K562 (cell line): ENCODE data around the gene ITPKA. TPM values are rescaled to one million over a fixed set of nuclear protein-coding genes. Genes with fewer than 3 reads are reported as not detected.

Source experiments
- ATAC-seq: fragments of 200-7000 bp; cut with Tn5 transposase; 3 replicates; pipeline ENCODE4 v1.9.1; 2020; ENCODE audit warnings: moderate library complexity
- BruUV-seq: library from RNA; stranded (reverse); fragments of 400-500 nt; replicated peaks from 2 replicates; lab custom pipeline; 2021; lab: Mats Ljungman, UMichigan
- CTCF ChIA-PET: fragments of 300-600 bp; formaldehyde crosslinking; extraction: SDS; loops from one replicate; lab custom pipeline; 2021; ENCODE audit warnings: low intra/inter-chr PET ratio; lab: Yijun Ruan, JAX
- POLR2A ChIA-PET: fragments of 300-600, 350-650 bp; sonication (Branson Sonifier 250); formaldehyde crosslinking; extraction: SDS; loops from one replicate; lab custom pipeline; 2021; ENCODE audit warnings: antibody characterized with exemption, inconsistent platforms; lab: Yijun Ruan, JAX
- DNase-seq, 4 experiments: peaks; one replicate each; pipeline versions ENCODE4 v3.0.0 to v3.0.0-alpha.2; 2011 to 2018; ENCODE audit warnings: low spot score in 3 of 4, mixed read lengths in 3 of 4; ENCODE audit errors: extremely low read depth in 1 of 4
- FAIRE-seq: peaks from 2 replicates; lab custom pipeline; 2011; peaks lifted over from hg19 to GRCh38; lab: Jason Lieb, UNC
- H2AFZ ChIP-seq: 2 replicates; pipeline ENCODE4 v1.6.0; 2011; ENCODE audit warnings: low read depth, low read length, control low read depth, inconsistent platforms
- H3K27ac ChIP-seq: fragments of 200-600 bp; 3 replicates; pipeline ENCODE4 v1.8.0; 2011; ENCODE audit warnings: low read depth, mild to moderate bottlenecking, control low read depth, inconsistent platforms, low read length, moderate library complexity, mixed read lengths; ENCODE audit errors: extremely low read depth
- H3K27me3 ChIP-seq, 2 experiments: fragments of 300-600 bp in 1 of 2; 2 replicates in 1 of 2; 3 replicates in 1 of 2; pipeline versions ENCODE4 v1.6.0 to v1.8.0; 2011; ENCODE audit warnings: inconsistent platforms in 2 of 2, low read length in 2 of 2, mild to moderate bottlenecking in 1 of 2, mixed read lengths in 1 of 2, moderate library complexity in 1 of 2; ENCODE audit not compliant: control insufficient read depth in 2 of 2, insufficient read depth in 2 of 2
- H3K36me3 ChIP-seq: fragments of 300-600 bp; 3 replicates; pipeline ENCODE4 v1.8.0; 2011; ENCODE audit warnings: mild to moderate bottlenecking, low read length, inconsistent platforms; ENCODE audit not compliant: control insufficient read depth, insufficient read depth
- H3K4me1 ChIP-seq, 2 experiments: fragments of 200-600 bp in 1 of 2; replicated peaks in 1 of 2; 2 replicates in 1 of 2; 3 replicates in 1 of 2; pipeline versions ENCODE4 v1.5.1 to v1.8.0; 2011; ENCODE audit warnings: inconsistent platforms in 2 of 2, low read length in 2 of 2, mild to moderate bottlenecking in 1 of 2, mixed read lengths in 1 of 2, moderate library complexity in 1 of 2; ENCODE audit not compliant: control insufficient read depth in 2 of 2, insufficient read depth in 2 of 2
- H3K4me2 ChIP-seq: 2 replicates; pipeline ENCODE4 v1.6.1; 2011; ENCODE audit warnings: low read length, control low read depth, inconsistent platforms, mixed read lengths; ENCODE audit not compliant: insufficient read depth
- H3K4me3 ChIP-seq: fragments of 200-600 bp; sonication (generic), shearing (Covaris generic); 2 replicates; pipeline ENCODE4 v1.5.1; 2016; ENCODE audit warnings: control low read depth, inconsistent platforms
- H3K79me2 ChIP-seq: fragments of 200-600 bp; 3 replicates; pipeline ENCODE4 v1.8.0; 2011; ENCODE audit warnings: low read length, inconsistent platforms; ENCODE audit not compliant: control insufficient read depth, insufficient read depth
- H3K9ac ChIP-seq, 2 experiments: 2 replicates each; pipeline versions ENCODE4 v1.6.0 to v1.6.1; 2011; ENCODE audit warnings: low read depth in 2 of 2, low read length in 2 of 2, control low read depth in 1 of 2, inconsistent platforms in 1 of 2, mild to moderate bottlenecking in 1 of 2, mixed read lengths in 1 of 2; ENCODE audit not compliant: insufficient read depth in 1 of 2
- H3K9me1 ChIP-seq: one replicate; pipeline ENCODE4 v1.6.0; 2011; ENCODE audit warnings: inconsistent platforms, mild to moderate bottlenecking, low read length, moderate library complexity; ENCODE audit not compliant: control insufficient read depth, insufficient read depth
- H3K9me3 ChIP-seq: replicated peaks from 2 replicates; pipeline ENCODE4 v1.5.1; 2011; ENCODE audit warnings: low read depth, low read length, inconsistent platforms; ENCODE audit not compliant: control insufficient read depth, insufficient read depth
- H4K20me1 ChIP-seq: replicated peaks from 2 replicates; pipeline ENCODE4 v1.6.1; 2011; ENCODE audit warnings: low read length, inconsistent platforms, mixed read lengths; ENCODE audit not compliant: control insufficient read depth, insufficient read depth
- L3MBTL2 ChIP-seq: fragments of 450-650 bp; IDR thresholded peaks from 2 replicates; pipeline ENCODE4 v1.6.1; 2016; ENCODE audit warnings: mild to moderate bottlenecking, moderate library complexity
- NCOA1 ChIP-seq: fragments of 450-650 bp; IDR thresholded peaks from 2 replicates; pipeline ENCODE4 v1.6.1; 2016; ENCODE audit warnings: low read depth
- ZNF764 ChIP-seq: fragments of 250-450 bp; sonication (Bioruptor Pico); IDR thresholded peaks from 2 replicates; pipeline ENCODE4 v1.4.0; 2020; ENCODE audit warnings: low read depth, mild to moderate bottlenecking, moderate library complexity
- WGBS: fragments of 100-300 bp; shearing (Covaris generic); methylation state at CpG from one replicate; pipeline ENCODE4 v1.1.6; 2016; ENCODE audit warnings: low coverage, mixed read lengths; ENCODE audit not compliant: insufficient coverage; ENCODE audit errors: missing lambda C conversion rate; 5-methylcytosine and 5-hydroxymethylcytosine counted together
- in situ Hi-C: fragments of 300-500 bp; cut with MboI; formaldehyde crosslinking; loops from 4 replicates; pipeline ENCODE4 v1.15.0; 2018; ENCODE audit warnings: inconsistent platforms, mixed read lengths
- intact Hi-C: fragments of 100-400 bp; cut with micrococcal nuclease; formaldehyde crosslinking; loops from 2 replicates; pipeline ENCODE4 v1.14.2; 2022
- polyA plus RNA-seq, 8 experiments: library from polyadenylated mRNA; depleted of rRNA in 4 of 8; stranded (reverse) in 5 of 8; unstranded in 3 of 8; fragments of >200 nt; fragmentation: Nextera tagmentation in 2 of 8; fragmentation: Illumina TruSeq in 1 of 8; extraction: Ambion mirVana in 2 of 8; extraction: Trizol in 1 of 8; gene quantifications; 2 replicates each; pipeline versions ENCODE4 v1.2.1 to v1.2.3, GENCODE V29; 2011 to 2014; ENCODE audit warnings: inconsistent platforms in 1 of 8, missing spikeins in 1 of 8
- total RNA-seq, 7 experiments: library from RNA; depleted of rRNA in 6 of 7; stranded (reverse); fragments of >200 nt in 6 of 7; fragmentation: Illumina TruSeq in 2 of 7; extraction: Trizol in 2 of 7; gene quantifications; 2 replicates each; pipeline versions ENCODE4 v1.2.1 to v1.2.3, GENCODE V29; 2011 to 2021; ENCODE audit warnings: low replicate concordance in 1 of 7
- TF ChIP-seq, protein P1 (sequence below): fragments of 250-450 bp; sonication (Bioruptor Pico); IDR thresholded peaks from 2 replicates; pipeline ENCODE4 v1.4.0; 2020; ENCODE audit warnings: mild to moderate bottlenecking, moderate library complexity
- TF ChIP-seq, protein P2 (sequence below): fragments of 250-450 bp; sonication (Bioruptor Pico); IDR thresholded peaks from 2 replicates; pipeline ENCODE4 v1.5.0; 2021

ITPKA gene
- total and polyA plus RNA-seq, 9 of the 15 experiments (the other 6 are each of a cell fraction or from before 2014, with no cell fraction given), result 0.14 to 68.4 (median 11.5) TPM

DNA sequence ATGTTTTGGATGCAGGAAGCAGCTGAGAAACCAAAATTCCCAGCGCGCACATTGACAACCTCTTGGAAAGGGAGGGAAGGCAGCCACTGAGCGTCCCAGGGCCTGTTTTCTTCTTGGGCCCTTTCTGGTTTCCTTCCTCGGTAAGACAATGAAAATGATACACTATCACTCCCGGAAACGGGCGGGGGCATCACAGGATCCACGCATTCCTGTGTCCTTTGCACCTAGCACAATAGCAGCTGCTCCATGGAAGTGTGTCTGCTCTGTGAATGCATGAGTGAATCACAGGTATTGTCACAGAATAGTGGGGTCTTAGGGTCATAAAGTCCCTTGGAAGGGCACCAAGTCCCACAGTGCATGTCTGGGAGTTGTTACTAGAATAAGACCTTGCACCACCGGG, 6.3 kb upstream of the ITPKA start:
- BruUV-seq, result no TSS peak
- FAIRE-seq (no peak), DNase-seq (no peak), ATAC-seq (no peak)
- intact Hi-C loops (no loop called here), in situ Hi-C loops (no loop called here)
- H3K4me3 ChIP-seq, result no peak overlapping the region
- no peak overlapping the region; the same call in 2 of the 3 replicates for H3K27ac ChIP-seq
- H3K9ac ChIP-seq, result no peak overlapping the region
- H3K9me3 ChIP-seq, result no peaks in the 10 kb centered on the region
- ChIA-PET POLR2A (interaction anchor here (1.3 kb wide), 1 partner anchor 12 kb away, joined by 3 read pairs; no protein-coding TSS in a partner anchor), CTCF (no interaction called here)
- peaks cover 4 to 12% of the 10 kb centered on the region in 2 experiments for H3K4me1 ChIP-seq
- 69% methylated on average over 8 of the region's 9 CpGs for WGBS
- no peaks in the 10 kb centered on the region for H4K20me1 ChIP-seq
- no peaks in the 10 kb centered on the region for H3K79me2 ChIP-seq
- no peaks in the 10 kb centered on the region for H3K9me1 ChIP-seq
- H2AFZ ChIP-seq, result no peak overlapping the region
- TF ChIP-seq L3MBTL2 (no peak), ZNF764 (no peak), NCOA1 (no peak)
- TF ChIP-seq, protein P1, sequence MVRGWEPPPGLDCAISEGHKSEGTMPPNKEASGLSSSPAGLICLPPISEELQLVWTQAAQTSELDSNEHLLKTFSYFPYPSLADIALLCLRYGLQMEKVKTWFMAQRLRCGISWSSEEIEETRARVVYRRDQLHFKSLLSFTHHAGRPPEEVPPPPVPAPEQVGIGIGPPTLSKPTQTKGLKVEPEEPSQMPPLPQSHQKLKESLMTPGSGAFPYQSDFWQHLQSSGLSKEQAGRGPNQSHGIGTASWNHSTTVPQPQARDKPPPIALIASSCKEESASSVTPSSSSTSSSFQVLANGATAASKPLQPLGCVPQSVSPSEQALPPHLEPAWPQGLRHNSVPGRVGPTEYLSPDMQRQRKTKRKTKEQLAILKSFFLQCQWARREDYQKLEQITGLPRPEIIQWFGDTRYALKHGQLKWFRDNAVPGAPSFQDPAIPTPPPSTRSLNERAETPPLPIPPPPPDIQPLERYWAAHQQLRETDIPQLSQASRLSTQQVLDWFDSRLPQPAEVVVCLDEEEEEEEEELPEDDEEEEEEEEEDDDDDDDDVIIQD (CRISPR knock-in tag), result no peak
- TF ChIP-seq, protein P2, sequence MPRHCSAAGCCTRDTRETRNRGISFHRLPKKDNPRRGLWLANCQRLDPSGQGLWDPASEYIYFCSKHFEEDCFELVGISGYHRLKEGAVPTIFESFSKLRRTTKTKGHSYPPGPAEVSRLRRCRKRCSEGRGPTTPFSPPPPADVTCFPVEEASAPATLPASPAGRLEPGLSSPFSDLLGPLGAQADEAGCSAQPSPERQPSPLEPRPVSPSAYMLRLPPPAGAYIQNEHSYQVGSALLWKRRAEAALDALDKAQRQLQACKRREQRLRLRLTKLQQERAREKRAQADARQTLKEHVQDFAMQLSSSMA, result no peak
- no peak overlapping the region for H3K4me2 ChIP-seq
- peaks cover 8% of the 10 kb centered on the region; the same call in 2 of the 3 replicates for H3K36me3 ChIP-seq
- no peaks in the 10 kb centered on the region for H3K27me3 ChIP-seq
